Activated T-helper 2 cell treated with anti-CD3 and anti-CD28 coated beads, Interferon-gamma antibody, Interleukin-2, Interleukin-4, amounts not matched to agents 10 μg/mL and 5 μg/mL and 100 μg/mL, durations not matched to agents 14 hours and 24 hours and 36 hours (primary cell): ENCODE measurements around the gene LLGL1. TPM values are rescaled to one million over a fixed set of nuclear protein-coding genes. Genes with fewer than 3 reads are reported as not detected.

Source experiments
- DNase-seq: peaks from one replicate; pipeline ENCODE4 v3.0.0; 2021; ENCODE audit warnings: low spot score
- H3K27ac Mint-ChIP-seq: one replicate; pipeline ENCODE4 v1.8.0; 2021; ENCODE audit warnings: mixed read lengths
- H3K27me3 Mint-ChIP-seq: one replicate; pipeline ENCODE4 v1.8.0; 2021; ENCODE audit warnings: low read depth, mixed read lengths
- H3K36me3 Mint-ChIP-seq: one replicate; pipeline ENCODE4 v1.8.0; 2021; ENCODE audit warnings: low read depth, mixed read lengths
- H3K4me1 Mint-ChIP-seq: one replicate; pipeline ENCODE4 v1.8.0; 2021; ENCODE audit warnings: low read depth, mixed read lengths
- H3K4me3 Mint-ChIP-seq: one replicate; pipeline ENCODE4 v1.8.0; 2021; ENCODE audit warnings: low read depth, mild to moderate bottlenecking, moderate library complexity, mixed read lengths
- H3K9me3 Mint-ChIP-seq: one replicate; pipeline ENCODE4 v1.8.0; 2021; ENCODE audit warnings: mixed read lengths
- intact Hi-C: fragments of 100-400 bp; cut with micrococcal nuclease; formaldehyde crosslinking; loops from one replicate; pipeline ENCODE4 v1.15.1; 2023
- total RNA-seq: library from RNA; stranded (reverse); gene quantifications from 2 replicates; pipeline ENCODE4 v1.2.3, GENCODE V29; 2022

LLGL1 gene
- total RNA-seq, 1 donor from 2014 or later = 23.0 TPM

DNA sequence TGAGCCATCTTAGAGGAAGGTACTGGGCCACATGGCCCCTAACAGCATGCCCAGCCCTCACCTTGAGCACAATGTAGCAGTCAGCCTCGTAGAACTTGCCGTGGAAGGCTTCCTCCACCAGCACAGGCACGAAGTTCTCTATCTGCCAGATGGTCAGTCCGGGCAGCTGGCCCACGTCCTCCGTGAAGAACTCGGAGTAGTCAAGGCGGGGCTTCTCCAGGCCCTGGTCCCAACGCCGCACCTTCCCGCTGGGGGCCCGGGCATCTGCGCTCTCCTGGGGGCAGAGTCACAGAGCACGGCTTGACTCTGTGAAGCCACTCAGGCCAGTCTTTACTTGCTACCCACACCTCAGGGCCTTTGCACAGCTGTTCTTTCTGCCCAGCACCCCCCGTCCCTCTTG, 25.8 kb downstream of the LLGL1 start:
- Mint-ChIP-seq H3K9me3 (no peaks in the 10 kb centered on the region), H3K27ac (no peak overlapping the region), H3K4me1 (peaks cover 2% of the 10 kb centered on the region), H3K27me3 (no peaks in the 10 kb centered on the region), H3K4me3 (no peak overlapping the region), H3K36me3 (peaks cover 83% of the 10 kb centered on the region)
- intact Hi-C loops = no loop called here
- DNase-seq = no peak

DNA sequence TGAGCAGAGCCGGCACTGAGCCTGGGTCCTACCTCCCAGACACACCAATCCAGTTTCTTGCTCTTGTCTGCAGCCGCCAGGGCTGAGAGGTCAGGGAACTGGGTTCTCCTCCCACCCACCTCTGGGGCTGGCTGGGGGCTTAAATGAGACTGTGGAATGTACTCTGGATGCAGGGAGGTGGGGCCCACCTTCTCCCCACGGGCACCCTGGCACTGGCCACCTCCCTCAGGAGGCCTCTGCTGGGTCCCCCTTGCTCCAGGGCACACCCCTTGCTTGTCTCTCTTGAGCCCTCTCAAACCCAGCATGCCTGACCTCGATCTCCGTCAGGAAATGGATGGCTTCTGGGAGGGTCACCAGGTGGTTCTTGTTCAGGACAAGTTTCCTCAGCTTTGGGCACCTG, 26.7 kb downstream of the LLGL1 start:
- intact Hi-C loops = no loop called here
- H3K27me3 Mint-ChIP-seq = no peaks in the 10 kb centered on the region
- no peak overlapping the region for H3K4me3 Mint-ChIP-seq
- no peak overlapping the region for H3K27ac Mint-ChIP-seq
- H3K36me3 Mint-ChIP-seq = peaks cover 86% of the 10 kb centered on the region
- peaks cover 7% of the 10 kb centered on the region for H3K4me1 Mint-ChIP-seq
- no peak for DNase-seq
- no peaks in the 10 kb centered on the region for H3K9me3 Mint-ChIP-seq

DNA sequence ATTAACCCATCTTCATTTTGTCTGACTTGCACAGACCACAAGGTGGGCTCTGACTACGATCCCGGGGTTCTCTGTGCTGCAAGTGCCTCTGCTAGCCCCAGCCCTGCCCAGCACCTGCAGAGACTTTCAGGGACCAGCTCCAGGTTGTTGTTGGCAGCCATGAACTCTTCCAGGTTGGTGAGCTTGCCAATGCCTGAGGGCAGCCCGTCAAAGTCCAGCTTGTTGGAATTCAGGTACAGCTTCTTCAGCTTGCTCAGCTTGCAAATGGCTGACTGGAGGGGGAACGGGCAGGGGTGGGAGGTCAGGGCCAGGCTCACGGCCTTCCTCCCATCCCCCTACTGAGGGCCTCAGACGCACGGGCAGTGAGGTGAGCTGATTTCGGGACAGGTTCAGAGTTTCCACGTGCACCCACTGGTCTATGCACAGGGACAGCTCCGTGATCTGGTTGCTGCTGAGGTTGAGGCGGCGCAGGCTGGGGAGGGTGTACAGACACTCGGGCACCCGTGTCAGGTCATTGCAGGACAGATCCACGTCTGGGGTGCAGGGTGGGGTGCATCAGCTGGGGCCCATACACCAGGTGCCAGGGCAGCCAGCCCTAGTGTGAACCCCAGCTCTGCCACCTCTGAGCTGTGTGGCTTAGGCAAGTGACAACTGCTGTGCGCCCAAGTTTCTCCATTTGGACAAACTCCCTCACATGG, 27.9 kb downstream of the LLGL1 start:
- intact Hi-C loops = no loop called here
- Mint-ChIP-seq H3K27ac (no peak overlapping the region), H3K4me1 (peaks cover 10% of the 10 kb centered on the region), H3K4me3 (no peak overlapping the region), H3K27me3 (no peaks in the 10 kb centered on the region), H3K36me3 (peaks cover 82% of the 10 kb centered on the region), H3K9me3 (no peaks in the 10 kb centered on the region)
- DNase-seq = no peak

DNA sequence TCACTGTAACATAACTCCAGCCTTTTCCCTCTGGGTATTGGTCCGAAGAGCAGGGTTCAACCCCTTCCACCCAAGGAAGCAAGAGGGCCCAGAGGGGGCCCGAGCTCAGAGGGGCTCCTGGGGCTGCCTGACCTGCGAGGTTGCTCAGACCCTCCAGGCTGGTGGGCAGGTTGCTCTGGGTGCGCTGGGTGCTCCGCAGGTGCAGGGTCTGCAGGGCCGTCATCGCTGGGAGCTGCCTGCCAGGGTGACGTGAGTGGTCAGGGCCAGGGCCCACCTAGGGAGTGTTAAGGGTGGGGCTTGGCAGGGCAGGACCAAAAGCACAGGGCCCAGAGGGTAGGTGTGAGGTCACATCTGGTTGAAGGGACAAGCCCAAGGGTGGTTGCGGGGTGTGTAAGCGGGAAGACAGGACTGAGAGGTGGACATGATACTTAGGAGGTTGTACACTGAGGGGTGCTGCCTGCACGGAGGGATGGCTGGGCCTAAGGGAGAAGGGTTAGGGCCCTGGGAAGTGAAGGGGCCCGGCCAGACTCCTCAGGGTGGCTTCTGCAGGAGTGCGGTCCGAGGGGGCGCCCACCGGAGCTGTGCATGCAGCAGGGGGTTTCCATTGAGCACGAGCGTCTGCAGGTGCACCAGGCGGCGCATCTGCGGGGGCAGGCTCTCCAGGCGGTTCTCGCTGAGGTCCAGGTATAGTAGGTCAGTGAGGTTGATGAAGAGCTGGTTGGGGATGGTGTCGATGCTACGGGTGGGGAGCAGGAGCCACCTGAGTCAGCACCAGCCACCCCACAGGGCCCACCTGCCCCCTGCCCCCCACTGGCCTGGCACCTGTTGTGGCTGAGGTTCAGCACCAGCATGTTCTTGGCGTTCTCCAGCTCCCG, 28.7 kb downstream of the LLGL1 start:
- H3K36me3 Mint-ChIP-seq = peaks cover 75% of the 10 kb centered on the region
- H3K27ac Mint-ChIP-seq = no peak overlapping the region
- no peaks in the 10 kb centered on the region for H3K9me3 Mint-ChIP-seq
- DNase-seq = no peak
- H3K4me3 Mint-ChIP-seq = no peak overlapping the region
- H3K27me3 Mint-ChIP-seq = no peaks in the 10 kb centered on the region
- peaks cover 10% of the 10 kb centered on the region for H3K4me1 Mint-ChIP-seq
- intact Hi-C loops = no loop called here

DNA sequence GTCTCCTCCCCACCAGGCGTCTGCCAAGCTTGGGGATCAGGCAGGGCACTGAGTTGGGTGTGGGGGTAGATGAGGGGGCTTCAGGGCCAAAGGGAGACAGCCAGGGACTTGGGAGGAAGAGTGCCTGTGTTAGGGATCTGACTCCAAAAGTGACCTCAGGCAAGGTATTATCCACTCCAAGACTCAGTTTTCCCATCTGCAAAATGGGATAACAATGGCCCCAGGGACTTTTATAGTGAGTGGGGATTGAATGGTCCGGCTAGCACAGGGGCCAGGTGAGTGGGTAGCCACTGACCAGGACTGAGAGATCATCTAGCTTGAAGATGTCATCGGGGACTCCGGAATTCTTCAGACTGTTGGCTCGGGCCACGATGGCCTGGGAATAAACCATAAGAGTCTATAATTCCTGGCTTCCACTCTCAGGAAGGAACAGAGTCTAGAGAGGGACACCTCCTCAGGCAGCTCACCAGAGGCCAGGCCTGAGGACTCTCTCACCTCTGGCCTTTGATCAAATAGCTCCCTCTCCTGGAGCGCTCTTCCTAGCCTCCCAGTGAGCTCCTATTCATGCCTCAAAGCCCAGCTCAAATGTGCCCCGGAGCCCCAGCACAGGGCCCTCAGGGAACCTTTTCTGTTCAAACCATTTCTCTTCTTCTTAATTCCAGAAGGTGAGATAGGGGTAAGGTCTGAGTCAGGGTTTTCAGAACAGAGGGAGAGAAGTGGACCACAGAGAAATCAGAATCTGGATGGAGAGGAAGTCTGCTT, 29.6 kb downstream of the LLGL1 start:
- no peak for DNase-seq
- Mint-ChIP-seq H3K27me3 (no peaks in the 10 kb centered on the region), H3K4me3 (no peak overlapping the region), H3K36me3 (peaks cover 67% of the 10 kb centered on the region), H3K4me1 (peaks cover 16% of the 10 kb centered on the region), H3K27ac (no peak overlapping the region), H3K9me3 (no peaks in the 10 kb centered on the region)
- intact Hi-C loops = no loop called here

DNA sequence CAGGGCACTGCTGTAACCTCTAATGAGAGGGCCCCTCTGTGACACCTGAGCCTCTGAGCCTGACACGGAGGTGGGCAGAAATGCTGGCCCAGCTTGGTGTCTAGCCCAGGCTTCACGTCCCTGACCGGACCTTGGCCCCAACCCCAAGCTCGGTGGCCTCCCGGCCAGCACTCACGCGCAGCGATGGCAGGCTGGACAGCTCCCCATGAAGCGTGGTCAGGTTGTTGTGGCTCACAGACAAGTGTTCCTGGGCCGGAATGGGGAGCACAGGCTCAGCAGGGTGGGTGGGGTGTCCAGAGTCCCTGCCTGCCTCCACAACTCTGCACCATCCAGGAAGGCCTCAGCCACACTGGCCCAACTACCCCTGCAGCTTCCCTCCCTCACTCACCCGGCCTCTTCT, 30.9 kb downstream of the LLGL1 start:
- Mint-ChIP-seq H3K4me3 (no peak overlapping the region), H3K4me1 (peaks cover 18% of the 10 kb centered on the region), H3K36me3 (peaks cover 56% of the 10 kb centered on the region)

DNA sequence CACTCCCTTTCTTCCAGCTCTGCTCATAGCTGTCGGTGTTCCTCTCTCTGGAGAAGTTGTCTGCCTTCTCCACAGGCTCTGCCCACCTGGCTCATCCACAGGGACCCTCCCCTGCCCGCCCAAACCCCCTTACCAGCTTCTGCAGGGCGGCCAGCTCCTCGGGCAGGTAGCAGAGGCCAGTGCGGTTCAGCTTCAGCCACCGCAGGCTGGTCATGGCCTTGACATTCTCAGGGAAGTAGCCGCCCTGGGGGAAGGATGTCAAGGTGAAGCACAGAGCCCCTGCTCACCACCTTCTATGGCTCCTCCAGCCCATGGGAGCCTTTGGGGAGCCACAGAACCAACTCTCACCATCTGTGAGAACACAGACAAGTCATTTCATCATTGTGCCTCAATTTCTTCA, 31.3 kb downstream of the LLGL1 start:
- Mint-ChIP-seq H3K27me3 (no peaks in the 10 kb centered on the region), H3K27ac (peak overlapping the region; percentile 22), H3K4me1 (peaks cover 21% of the 10 kb centered on the region), H3K4me3 (peak overlapping the region; percentile 100), H3K36me3 (peaks cover 52% of the 10 kb centered on the region), H3K9me3 (no peaks in the 10 kb centered on the region)
- intact Hi-C loops = no loop called here
- no peak for DNase-seq

More for the DNA sequence above, 30.9 kb downstream of the LLGL1 start:
- no peaks in the 10 kb centered on the region for H3K9me3 Mint-ChIP-seq
- no peaks in the 10 kb centered on the region for H3K27me3 Mint-ChIP-seq
- no peak overlapping the region for H3K27ac Mint-ChIP-seq
- no peak for DNase-seq
- intact Hi-C loops = no loop called here

DNA sequence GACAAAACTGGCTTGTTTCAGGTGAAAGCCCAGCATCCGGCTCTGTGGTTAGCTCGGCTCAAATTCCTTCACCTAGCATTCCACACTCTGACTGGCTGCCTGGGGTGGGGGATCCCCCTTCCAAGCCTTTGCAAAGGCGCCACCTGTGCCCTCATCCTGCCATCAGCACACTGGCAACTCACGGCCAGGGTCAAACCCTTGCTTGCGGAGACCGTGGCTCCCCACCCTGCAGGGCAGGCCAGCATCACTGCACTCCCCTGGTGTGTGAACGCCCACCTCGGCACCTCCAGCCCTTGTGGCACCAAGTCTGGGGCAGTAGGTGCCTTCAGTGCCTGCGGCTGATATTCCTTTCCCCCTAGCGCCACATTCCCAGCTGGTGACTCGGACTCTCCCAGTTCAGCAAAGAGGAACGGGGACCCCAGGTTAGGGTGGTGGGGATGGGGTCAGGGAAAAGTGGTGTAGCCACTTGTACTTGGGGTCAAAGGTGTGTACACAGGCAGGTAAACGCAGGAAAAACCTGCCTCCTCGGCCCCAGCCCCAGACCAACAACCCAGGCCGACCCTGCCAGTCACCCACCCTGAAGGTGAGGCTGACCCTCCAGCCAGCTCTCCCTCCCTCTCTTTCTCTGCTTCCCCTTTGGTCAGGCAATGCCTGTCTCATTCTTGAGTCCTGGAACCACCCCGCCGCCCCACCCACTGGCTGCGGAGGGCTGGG, 32.0 kb downstream of the LLGL1 start:
- Mint-ChIP-seq H3K9me3 (no peaks in the 10 kb centered on the region), H3K4me3 (peak overlapping the region; percentile 100), H3K4me1 (peaks cover 25% of the 10 kb centered on the region), H3K27me3 (no peaks in the 10 kb centered on the region), H3K36me3 (peaks cover 49% of the 10 kb centered on the region), H3K27ac (peak overlapping the region; percentile 91)
- intact Hi-C loops = no loop called here
- no peak for DNase-seq

DNA sequence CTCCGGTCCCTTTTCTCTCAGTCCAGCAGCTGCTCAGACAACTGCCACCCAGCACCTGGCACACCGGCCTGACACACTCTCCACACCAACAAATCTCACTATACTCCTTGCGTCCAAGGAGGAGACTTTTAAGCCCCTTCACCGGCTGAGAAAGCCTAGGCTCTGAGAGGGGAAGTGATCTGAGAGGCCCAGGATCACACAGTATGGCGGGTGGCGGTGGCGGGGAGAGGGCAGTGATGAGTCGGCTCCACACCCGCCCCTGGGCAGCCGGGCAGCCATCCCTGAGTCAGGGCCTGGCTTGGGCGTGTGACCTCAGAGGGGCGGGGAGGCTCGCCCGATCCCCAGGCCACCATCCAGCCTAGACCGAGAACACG, 32.5 kb downstream of the LLGL1 start:
- no peaks in the 10 kb centered on the region for H3K27me3 Mint-ChIP-seq
- H3K36me3 Mint-ChIP-seq = peaks cover 43% of the 10 kb centered on the region
- DNase-seq = peak; percentile 42
- H3K4me3 Mint-ChIP-seq = peak overlapping the region; percentile 100
- no peaks in the 10 kb centered on the region for H3K9me3 Mint-ChIP-seq
- intact Hi-C loops = no loop called here
- H3K27ac Mint-ChIP-seq = peak overlapping the region; percentile 91
- H3K4me1 Mint-ChIP-seq = peaks cover 25% of the 10 kb centered on the region

DNA sequence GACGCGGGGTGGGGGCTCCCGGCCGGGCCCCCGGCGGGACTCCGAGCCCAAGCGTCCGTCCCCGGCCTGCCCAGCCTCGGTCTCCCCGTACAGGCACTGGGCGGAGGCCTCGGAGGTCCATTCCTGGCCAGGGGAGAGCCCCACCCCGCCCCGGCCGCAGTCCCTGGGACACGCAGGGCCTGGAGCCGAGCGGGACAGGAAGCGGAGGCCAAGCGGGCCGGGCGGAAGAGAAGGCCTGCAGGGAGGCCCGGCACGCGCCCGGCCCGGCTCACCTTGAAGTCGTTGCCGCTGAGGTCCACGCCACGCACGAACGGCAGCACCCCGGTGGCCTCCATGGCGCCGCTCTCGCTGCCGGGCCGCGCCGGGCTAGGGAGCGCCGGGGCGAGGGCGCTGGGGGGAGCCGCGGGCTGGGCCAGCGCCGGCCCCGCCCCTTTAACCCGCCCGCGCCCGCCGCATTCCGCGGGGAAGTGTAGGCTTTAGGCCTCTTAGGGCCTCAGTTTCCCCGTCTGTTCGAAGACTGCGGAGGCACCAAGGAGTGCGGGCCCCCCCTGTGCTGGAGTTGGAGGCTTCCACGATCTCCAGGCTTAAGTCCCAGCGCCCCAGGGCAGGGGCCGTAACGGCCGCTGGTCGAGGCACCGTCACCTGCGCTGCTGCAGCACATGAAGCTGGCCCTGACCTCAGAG, 33.1 kb downstream of the LLGL1 start, which contains the start of gene FLII:
Gene FLII, minus strand, starts transcription at position 383 of the 683 bp plus-strand sequence. Its CDS starts 48 bp downstream, at position 335.
- H3K4me1 Mint-ChIP-seq = peaks cover 25% of the 10 kb centered on the region
- intact Hi-C loops = no loop called here
- no peaks in the 10 kb centered on the region for H3K27me3 Mint-ChIP-seq
- peak within 1 kb of the TSS; percentile 100 for H3K4me3 Mint-ChIP-seq
- H3K36me3 Mint-ChIP-seq = peaks cover 43% of the 10 kb centered on the region
- DNase-seq = peak; percentile 42
- H3K9me3 Mint-ChIP-seq = no peaks in the 10 kb centered on the region
- H3K27ac Mint-ChIP-seq = peak within 1 kb of the TSS; percentile 91

DNA sequence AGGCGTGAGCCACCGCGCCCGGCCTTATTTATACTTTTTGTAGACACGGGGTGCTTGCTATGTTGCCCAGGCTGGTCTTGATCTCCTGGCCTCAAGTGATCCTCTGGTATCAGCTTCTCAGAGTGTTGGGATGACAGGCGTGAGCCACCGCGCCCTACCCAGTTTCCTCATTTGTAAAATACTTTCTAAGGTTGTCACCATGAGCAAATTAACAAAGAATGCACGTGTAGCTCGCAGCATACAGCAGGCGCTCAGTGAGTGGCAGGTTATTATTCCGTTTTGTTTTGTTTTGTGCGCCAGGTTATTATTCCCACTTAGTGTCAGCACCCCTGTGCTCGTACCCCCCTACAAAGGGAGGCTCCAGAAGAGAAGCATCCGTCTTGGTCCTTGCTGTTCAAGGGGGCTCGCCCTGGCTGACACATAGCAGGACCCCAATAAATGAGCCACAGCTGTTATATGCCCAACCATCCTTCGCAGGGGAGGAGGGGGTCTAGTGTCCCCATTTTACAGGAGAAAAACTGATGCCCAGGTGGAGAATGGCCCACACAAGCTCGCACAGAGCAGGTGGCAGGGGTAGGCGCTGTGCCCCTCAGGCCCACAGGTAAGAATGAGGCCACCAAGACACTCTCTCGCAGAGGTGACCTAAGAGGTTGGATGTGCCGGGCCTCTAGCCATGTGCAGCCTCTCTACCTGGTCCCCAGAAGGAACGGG, 34.3 kb downstream of the LLGL1 start:
- no peaks in the 10 kb centered on the region for H3K9me3 Mint-ChIP-seq
- peaks cover 25% of the 10 kb centered on the region for H3K4me1 Mint-ChIP-seq
- H3K36me3 Mint-ChIP-seq = peaks cover 32% of the 10 kb centered on the region
- H3K27ac Mint-ChIP-seq = peak overlapping the region; percentile 75
- intact Hi-C loops = loop anchor here (1.0 to 2.0 kb wide), 3 partner anchors 34 to 77 kb away; partner anchors contain the start of genes ALKBH5, LLGL1, SMCR8 and TOP3A
- no peaks in the 10 kb centered on the region for H3K27me3 Mint-ChIP-seq
- peak overlapping the region; percentile 82 for H3K4me3 Mint-ChIP-seq
- DNase-seq = no peak
